Activated T-helper 1 cell treated with anti-CD3 and anti-CD28 coated beads, Interleukin-2, amount 50 U/mL, for 16 hours (primary cell): Measurements from ENCODE around the gene OR4M1.
"Not testable (repeated sequence)": the region's sequence is repeated elsewhere in the genome, so short reads cannot be mapped to it uniquely, and the experiment has no call there.

ENCODE experiments used
- DNase-seq, 2 donors: peaks; one replicate each; pipeline ENCODE4 v3.0.0-alpha.2; 2020; ENCODE audit warnings: low read depth in 1 of 2, low spot score in 1 of 2

The OR4M1 gene

GRCh38 chr14:19821016-19821415 lies 47.7 kb downstream of the OR4M1 start:
- not testable (repeated sequence) for DNase-seq

- no peak for DNase-seq
These were observed 49.9 kb downstream of the OR4M1 start for GRCh38 chr14:19823178-19823577.

GRCh38 chr14:19823765-19824164 lies 50.5 kb downstream of the OR4M1 start:
- DNase-seq: no peak

- not testable (repeated sequence) for DNase-seq
These were observed 54.4 kb downstream of the OR4M1 start for GRCh38 chr14:19827626-19828244.

GRCh38 chr14:19828314-19828713 lies 55.0 kb downstream of the OR4M1 start:
- DNase-seq: no peak
